PFSK-1 (cell line): ENCODE data around the gene TUBGCP3.

Experiments used
- FOXP2 ChIP-seq: optimal IDR thresholded peaks from 2 replicates; pipeline ENCODE3; 2011; ENCODE audit warnings: borderline replicate concordance, control low read depth, inconsistent platforms; ENCODE audit not compliant: insufficient read depth; ENCODE audit errors: extremely low read length, extremely low read depth
- POLR2AphosphoS5 ChIP-seq: IDR thresholded peaks from 2 replicates; pipeline ENCODE4 v1.6.1; 2012; ENCODE audit warnings: low read depth, mild to moderate bottlenecking, control low read depth, low read length, moderate library complexity
- REST ChIP-seq, 2 experiments: IDR thresholded peaks; 2 replicates each; pipeline versions ENCODE4 v1.6.1 to v1.8.0; 2011 to 2012; ENCODE audit warnings: low read depth in 2 of 2, low read length in 2 of 2, control low read depth in 1 of 2, inconsistent platforms in 1 of 2, mild to moderate bottlenecking in 1 of 2, moderate library complexity in 1 of 2; ENCODE audit not compliant: insufficient read depth in 1 of 2
- SIN3A ChIP-seq: IDR thresholded peaks from 2 replicates; pipeline ENCODE4 v1.6.1; 2012; ENCODE audit warnings: mild to moderate bottlenecking, low read length, moderate library complexity, borderline replicate concordance; ENCODE audit not compliant: insufficient read depth
- TAF1 ChIP-seq: IDR thresholded peaks from 2 replicates; pipeline ENCODE4 v1.6.1; 2012; ENCODE audit warnings: low read length, control low read depth, borderline replicate concordance; ENCODE audit not compliant: insufficient read depth

TUBGCP3 gene

DNA sequence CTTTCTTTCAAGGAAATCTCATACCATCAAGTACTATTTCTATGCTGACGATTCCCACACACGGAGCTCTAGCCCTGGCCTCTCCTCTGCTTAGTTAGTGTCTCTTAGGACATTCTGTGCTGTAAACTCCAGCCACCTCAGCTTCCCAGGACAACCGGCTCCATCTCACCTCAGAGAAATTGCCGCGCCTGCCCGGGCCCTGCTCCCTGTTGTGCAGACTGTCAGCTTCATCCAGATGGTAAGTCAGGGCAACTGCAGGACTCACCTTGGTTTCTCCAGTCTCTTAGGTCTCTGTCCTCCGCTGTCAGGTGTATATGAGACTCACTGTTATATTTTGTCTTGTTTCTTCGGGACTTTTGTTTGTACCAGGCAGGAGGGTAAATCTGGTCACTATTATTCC lies 113.1 kb downstream of the TUBGCP3 start:
- TF ChIP-seq REST (IDR thresholded peaks at IDR 0.05; ENCODE audit: insufficient read depth in 1 of 2, low read depth in 2 of 2, low read length in 2 of 2) = no peak
- no peak for TF ChIP-seq TAF1
- no peak for TF ChIP-seq POLR2AphosphoS5
- no peak for TF ChIP-seq FOXP2
- no peak for TF ChIP-seq SIN3A

GRCh38 chr13:112473818-112474217 lies 114.1 kb downstream of the TUBGCP3 start:
- TF ChIP-seq TAF1 (no peak), FOXP2 (no peak), POLR2AphosphoS5 (no peak), REST (IDR thresholded peaks at IDR 0.05; ENCODE audit: insufficient read depth in 1 of 2, low read depth in 2 of 2, low read length in 2 of 2) (no peak), SIN3A (no peak)

GRCh38 chr13:112469071-112469745 lies 118.7 kb downstream of the TUBGCP3 start:
- TF ChIP-seq FOXP2 (no peak), REST (IDR thresholded peaks at IDR 0.05; ENCODE audit: insufficient read depth in 1 of 2, low read depth in 2 of 2, low read length in 2 of 2) (no peak), SIN3A (no peak), TAF1 (no peak), POLR2AphosphoS5 (no peak)

- no peak for TF ChIP-seq TAF1
- TF ChIP-seq POLR2AphosphoS5 = no peak
- no peak for TF ChIP-seq SIN3A
- no peak for TF ChIP-seq FOXP2
- TF ChIP-seq REST (IDR thresholded peaks at IDR 0.05; ENCODE audit: insufficient read depth in 1 of 2, low read depth in 2 of 2, low read length in 2 of 2) = no peak
These were observed 119.9 kb downstream of the TUBGCP3 start for GRCh38 chr13:112468069-112468468.
